NCI-H524 treated with DMSO at 0.1 percent for 48 hours (cell line): ENCODE data around the gene CCL4L2.
"Not testable (repeated sequence)": the region's sequence is repeated elsewhere in the genome, so short reads cannot be mapped to it uniquely, and the experiment has no call there.

Experiments used
- DNase-seq: peaks from one replicate; lab custom pipeline; 2025; lab: John Stamatoyannopoulos, UW

The CCL4L2 gene

DNA sequence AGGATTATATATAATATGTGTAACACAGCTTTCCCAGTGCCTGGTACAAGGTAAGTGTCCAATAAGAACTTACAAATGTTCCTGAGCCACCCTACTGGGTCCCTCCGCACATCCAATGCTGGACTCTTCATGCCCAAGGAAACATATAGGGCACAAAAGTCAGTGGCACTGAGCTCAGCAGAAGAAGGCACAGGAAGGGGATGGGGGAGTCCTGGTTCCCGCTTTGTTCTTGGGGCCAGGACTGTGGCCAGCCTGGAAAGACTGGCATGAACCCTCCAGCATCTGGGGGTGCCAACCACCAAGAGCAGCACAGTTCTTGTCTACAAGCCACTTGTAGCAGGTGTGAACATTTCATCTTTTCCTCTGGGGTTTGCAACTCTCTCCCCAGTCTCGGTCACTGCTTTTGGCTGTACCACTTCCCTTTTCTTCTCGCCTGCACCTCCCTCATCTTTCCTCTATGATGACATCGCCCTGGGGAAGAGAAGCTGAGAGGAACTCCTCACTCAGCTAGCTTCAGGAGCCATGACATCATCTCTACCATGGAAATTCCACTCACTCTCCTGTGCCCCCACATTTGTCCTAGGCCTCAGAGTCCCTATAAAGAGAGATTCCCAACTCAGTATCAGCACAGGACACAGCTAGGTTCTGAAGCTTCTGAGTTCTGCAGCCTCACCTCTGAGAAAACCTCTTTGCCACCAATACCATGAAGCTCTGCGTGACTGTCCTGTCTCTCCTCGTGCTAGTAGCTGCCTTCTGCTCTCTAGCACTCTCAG, at the start of gene CCL4L2:
TSS of gene CCL4L2 (plus strand) at position 625 of the 773 bp plus-strand sequence.
- DNase-seq = not testable (repeated sequence)

DNA sequence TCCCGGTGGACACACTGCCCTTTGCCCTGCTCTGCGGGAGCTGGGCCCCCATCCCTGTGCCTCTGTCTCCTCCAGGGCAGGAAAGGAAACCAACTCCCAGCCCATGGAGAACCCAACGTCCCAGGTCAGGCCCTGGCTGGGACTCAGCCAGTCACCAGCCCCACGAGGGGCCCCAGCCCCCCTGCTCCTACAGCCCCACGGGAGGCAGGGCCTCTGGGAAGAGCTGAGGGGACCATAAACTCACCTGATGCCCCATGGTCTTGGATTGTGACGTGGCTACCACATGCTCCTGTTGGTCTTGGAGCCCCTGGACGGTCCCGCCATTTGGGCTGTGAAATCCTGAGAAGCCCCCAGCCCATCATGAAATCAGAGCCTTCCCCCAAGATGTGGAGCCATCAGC, 42.0 kb upstream of the CCL4L2 start:
- not testable (repeated sequence) for DNase-seq

DNA sequence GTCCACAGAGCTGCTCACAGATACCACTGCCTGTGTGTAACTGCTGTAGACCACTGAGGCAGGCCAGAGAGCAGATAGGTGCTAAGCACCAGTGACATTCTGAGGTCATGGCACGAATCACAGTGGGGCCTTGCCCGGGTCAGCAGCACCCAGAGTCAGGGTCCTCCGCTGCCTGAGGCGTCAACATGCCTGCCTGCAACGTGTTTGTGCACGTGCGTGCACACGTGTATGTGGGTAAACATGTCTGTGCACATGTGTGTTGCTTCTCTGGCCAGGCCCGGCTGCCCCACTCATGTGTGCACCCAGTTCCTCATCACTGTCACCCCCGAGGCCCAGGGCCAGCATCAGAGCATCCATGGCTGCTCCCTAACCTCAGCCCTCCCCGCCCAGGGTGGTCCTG, 34.3 kb upstream of the CCL4L2 start, which contains the start of gene TBC1D3B:
TSS of gene TBC1D3B (minus strand) at position 101 of the 400 bp plus-strand sequence. CDS start 1,586 bp downstream, outside the sequence.
- not testable (repeated sequence) for DNase-seq

DNA sequence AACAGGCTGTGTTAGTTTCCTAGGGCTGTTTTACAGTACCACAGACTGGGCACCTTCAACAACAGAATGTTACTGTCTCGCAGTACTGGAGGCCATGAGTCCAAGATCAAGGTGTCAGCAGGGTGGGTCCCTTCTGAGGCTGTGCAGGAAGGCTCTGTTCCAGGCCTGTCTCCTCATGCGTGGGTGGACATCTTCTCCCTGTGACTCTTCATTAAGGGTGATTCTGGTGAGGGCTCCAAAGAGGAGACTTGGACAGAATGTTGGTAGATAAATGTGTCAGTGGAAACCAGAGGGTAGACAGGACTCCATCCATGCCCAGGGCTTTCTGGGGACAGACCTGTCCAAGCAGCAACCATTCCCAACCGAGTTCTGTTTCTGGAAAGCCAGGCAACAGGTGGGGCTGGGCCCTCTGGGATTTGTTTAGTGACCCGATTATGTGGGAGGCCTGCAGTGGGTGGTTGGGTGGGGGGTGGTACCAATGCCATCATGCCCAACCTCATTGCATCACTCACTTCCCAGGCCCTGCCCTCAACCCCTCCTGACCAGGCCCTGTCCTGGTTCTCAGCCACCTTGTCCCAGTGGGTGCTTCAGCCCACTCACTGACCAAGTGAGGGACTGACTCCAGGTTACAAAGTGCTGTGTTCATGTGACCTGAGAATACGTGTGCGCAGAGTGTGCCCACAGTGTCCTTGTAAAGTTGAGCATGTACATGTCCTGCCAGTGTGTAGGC, 29.3 kb upstream of the CCL4L2 start:
- not testable (repeated sequence) for DNase-seq

DNA sequence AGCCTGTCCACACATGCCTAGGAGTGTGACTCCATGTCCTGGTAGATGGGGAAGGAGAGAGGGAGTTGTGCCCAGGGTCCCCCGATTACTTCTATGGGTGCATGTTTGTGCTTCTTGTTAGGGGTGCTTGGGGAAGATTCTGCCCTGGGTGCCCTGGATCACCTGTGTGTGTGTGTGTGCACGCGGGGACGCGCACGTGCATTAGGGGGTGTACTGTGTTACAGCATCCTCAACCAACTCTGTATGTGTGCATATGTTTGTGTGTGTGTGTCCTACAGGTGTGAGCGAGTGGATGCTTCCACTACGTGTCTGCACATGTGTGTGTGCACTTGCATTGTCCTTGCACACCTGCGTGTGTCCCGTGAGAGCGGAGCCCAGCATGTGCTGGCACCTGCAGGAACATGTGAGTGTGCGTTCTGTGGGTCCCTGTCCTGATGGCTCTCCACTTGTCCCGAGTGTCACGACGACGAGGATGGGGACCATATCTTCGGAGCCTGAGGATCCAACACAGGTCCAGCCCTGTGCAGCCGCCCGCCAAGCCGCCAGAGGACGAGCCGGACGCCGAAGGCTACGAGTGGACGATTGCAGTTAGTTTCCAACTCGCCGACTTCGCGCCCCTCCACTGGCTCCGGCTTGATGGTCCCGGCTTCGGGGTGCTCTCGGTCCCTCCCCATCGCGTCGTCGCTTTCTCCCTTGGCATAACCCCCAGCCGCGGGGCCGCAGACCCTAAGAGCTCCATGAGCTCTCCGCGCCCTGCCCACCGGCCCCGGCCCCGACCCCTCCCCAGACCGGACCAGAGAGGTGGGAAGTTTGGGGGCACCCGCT, 28.5 kb upstream of the CCL4L2 start:
- DNase-seq = no peak

DNA sequence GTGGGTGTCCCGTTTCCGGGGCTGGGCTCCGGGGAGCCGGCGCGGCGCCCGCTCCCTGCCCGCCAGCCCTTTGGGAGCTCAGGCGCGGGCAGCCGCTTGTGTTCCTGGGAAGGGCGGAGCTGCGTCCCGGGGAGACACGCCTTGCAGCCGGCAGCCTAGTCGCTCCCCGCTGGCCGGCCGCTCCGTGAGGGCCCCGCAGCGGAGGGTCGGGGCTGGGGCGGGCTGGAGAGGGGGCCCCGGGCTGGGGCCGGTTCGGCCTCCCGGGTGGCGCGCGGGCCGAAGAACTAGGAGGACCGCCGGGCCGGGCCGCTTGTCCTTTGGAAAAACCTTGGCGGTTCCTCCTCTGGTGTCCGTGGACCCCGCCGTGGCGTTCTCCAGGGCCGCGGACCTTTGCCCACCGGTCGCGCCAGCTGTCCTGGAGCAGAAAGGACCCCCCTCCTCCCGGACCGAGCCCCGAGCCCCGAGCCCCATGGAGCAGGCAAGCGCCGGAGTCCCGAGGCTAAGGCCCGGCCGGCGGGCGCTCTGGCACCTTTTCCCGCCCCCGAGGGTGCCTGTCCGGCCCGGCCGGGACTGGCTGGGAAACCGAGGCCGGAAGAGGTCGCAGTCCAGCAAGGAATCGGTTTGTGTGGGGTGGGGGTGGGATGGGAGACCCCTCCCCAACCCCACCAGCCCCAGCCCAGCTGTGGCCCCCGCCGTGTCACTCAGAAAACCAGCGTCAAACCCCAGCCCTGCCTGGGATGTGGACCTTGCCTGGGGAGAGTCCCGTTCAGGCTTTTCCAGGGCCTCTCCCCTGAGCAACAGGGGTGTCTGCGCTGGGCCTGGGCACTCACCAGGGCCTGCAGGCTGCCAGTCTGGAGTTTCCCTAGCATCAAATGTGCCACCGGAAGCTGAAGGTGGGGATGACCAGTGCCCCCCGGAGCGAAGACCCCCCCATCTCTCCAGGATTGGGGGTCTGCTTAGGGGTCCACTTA, 27.6 kb upstream of the CCL4L2 start:
- no peak for DNase-seq

DNA sequence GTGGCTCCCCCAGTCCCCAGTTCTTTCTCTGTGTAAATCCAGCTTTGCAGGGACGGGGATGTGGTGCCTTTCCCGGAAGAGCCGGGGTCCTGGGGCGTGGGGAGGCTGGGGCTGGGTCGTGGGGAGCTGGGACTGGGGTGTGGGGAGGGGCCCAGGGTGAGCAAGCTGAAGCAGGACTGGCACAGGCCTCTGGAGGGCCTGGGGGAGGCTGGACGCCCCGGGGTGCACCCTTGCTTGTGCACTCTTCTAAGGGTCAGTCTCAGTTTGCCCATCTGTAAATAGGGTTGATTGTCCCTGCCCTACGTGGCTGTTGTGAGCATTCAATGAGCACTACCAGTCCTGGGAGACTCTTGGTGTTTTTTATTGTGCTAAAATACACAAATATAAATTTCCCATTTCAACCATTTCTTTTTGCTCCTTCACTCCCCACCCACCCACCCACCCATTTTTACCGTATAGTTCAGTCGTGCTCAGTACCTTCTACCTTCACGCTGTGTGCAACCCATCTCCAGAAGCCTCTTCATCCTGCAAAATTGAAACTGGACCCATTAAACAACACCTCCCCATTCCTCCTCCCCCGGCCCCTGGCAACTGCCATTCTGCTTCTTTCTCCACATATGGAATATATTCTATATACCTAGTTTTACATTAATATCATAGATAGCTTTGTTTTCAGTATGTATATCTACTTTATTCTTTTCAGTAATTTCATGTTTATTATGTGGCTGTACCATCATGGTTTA, 26.7 kb upstream of the CCL4L2 start:
- no peak for DNase-seq

DNA sequence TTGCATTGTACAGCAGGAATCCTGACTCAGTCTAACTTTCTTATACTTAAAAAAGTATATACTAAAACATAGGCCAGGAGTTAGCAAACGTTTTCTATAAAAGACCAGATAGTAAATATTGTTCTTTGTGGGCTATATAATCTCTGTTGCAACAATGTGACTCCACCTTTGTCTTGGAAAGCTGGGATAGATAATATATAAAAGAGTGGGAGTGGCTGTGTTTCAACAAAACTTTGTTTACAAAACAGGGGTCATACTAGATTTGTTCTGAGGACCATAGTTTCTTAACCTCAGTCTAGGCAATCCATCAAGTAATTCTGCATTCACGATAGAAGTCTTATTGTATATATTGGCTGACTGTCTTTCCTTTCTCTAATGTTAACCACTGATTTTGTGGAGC, 25.4 kb upstream of the CCL4L2 start:
- DNase-seq = no peak

DNA sequence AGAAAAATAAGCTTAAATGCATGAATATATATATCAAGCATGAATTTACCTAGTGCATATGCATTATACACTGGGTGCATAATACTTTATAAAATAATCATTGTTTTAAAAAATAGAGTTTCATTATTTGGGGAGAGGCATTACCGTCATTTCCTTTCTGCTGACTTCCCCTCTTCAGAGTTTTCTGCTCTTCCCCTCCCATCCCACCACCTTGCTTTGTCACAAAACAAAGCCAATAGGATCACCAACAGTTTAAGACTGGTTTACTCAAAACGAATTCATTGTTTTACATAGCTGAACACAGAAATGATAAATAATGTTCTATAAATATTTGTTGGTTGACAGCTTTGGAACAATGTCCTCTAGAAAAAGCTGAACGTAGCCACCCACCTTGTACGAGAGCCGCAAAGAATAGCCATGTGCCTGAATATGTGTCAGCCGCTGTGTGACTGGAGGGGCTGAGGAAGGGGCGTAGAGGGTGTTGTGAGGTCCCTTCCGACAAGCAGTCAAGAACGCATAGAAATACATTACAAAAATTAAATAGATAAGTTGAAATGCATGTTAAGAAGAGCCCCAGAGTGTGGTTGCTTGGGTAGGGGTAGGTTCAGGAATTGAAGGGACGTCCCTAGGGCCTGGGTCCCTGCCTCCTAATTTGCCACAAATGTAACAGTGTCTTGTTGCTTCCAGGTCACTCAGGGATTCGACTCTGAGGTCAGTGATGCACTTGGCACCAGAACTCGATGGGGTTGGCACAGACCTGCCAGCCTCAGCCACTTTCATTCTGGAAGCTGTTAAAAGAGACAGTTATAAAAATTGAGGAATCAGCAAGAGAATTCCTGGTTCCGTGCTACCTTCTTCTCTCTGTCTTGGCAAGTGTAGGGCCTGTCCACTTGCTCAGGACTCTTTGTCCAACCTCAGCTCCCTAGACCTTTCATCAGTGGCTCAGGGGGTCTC, 23.8 kb upstream of the CCL4L2 start:
- not testable (repeated sequence) for DNase-seq

DNA sequence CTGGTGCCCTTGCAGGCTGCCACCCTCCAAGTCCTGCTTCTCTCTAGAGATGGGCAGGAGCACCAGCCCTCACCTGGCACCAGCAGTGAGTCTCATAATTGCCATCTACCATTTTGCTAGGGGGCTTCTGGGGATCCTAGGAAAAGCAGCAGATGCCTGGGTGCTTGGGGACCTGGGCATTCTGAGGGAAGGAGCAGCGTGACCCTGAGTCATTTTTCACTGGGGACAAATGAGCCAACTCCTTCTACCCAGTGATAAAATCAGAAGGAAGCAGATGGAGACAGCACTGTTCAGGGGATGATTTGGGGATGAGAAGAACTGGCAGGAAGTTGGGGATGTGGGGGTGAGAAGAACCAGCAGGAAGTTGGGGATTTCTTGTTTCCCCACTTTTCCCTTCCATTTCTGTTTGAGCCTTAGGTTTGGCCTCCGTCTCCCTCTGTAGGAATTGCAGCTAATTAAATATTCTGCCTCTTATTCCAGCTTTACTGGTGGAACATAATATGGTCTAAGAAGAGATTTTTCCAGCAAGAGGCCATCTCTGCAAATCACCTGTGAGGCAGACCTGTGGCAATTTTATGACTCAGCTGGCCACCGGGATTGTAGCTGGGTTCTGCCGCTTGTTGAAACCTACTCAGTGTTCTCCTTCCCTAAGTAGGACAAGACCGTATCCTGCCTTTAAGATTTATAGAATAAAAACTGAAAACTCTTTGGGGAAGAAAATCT, 22.8 kb upstream of the CCL4L2 start:
- not testable (repeated sequence) for DNase-seq

DNA sequence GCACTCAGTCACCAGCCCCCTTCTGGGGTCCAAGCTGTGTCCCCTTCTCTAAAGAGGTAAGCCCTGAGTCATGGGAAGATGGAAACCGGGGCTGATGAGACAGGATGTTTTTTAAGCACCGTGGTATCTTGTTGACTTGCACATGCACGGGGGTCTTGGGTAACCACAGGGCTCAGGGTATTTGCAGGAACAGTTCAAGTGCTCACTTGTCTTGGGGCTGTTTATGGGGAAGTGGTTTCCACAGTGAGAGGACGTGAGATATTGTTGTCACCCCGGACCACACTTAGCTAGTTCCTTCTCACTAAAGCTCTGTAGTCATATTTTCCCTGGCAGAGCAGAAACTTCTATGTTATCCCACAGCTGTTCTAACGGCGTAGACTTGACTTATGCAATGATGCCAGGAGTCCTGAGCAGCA, 22.0 kb upstream of the CCL4L2 start:
- no peak for DNase-seq

DNA sequence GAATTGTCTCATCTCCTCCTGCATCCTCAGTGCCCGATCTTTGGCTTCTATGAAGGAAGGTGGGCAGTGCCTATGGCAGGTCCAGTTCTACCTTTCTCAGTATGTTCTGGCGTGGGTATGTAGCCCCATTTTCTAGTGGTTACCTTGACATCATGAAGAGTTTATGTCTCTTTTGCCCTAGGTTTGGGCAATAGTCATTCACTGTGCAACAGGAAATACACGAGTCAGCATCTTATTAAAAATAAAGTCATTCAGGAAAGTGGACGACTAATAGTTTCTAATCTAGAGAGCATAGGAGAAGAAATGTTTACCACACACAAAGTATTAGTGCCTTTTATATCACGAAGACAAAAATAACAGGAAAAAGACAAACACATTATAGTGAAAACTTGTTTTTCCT, 20.9 kb upstream of the CCL4L2 start:
- not testable (repeated sequence) for DNase-seq

DNA sequence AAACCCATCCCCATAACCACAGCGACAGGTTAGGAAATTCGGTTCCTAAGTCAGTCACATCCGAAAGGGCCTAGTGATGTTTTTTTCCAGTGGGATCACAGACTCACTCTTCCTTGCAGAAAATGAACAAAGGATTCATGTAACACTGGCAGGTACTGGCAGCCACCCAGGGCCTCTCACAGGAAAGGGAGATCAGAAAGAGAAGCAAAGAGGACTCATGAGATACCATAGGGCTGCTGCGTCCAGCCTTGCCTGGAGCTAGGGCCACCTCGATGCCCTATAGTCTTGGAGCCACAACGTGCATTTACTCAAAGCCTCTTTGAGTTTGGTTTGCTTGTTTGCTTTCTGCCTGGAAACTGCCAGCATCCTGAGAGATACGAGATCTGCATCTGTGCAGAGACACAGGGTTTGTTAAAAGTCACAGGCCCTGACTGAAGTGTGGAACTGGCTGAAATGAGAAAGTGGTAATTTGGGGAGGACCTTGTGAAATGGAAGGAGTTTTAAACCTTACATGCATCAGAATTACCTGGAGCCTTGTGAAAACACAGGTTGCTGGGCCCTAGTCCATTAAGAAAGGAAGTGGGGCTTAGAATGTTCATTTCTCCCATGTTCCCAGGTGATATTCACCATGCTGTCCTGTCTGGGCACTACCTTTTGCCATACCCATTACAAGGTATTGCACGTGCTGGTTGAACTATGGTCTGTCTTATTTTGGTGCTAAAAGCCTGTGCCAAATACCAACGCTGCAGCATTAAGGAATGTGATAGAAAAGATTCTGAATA, 20.1 kb upstream of the CCL4L2 start:
- not testable (repeated sequence) for DNase-seq

DNA sequence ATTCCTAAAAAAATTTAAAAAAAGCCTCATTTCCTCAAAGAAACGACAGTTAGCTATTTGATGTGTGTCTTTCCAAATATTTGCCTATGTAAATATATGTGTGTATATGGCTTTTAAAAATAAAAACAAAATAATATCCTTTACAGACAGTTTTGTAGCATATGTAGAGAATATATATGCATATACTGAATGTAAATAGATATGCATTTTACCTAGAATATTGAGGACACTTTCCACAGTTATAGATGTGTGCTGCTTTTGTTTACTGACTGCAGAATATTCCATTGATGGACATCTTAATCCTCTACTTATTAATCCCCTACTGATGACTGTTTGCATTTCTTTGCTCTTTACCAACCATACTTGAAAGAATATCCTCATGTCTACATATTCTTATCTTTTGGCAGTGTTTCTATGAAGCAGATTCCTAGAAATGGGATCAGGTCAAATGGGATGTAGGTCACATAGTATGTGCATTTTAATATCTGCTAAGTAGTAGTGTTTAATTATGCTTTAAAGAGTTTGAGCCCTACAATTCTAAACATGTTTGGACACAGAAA, 17.6 kb upstream of the CCL4L2 start:
- DNase-seq = no peak

DNA sequence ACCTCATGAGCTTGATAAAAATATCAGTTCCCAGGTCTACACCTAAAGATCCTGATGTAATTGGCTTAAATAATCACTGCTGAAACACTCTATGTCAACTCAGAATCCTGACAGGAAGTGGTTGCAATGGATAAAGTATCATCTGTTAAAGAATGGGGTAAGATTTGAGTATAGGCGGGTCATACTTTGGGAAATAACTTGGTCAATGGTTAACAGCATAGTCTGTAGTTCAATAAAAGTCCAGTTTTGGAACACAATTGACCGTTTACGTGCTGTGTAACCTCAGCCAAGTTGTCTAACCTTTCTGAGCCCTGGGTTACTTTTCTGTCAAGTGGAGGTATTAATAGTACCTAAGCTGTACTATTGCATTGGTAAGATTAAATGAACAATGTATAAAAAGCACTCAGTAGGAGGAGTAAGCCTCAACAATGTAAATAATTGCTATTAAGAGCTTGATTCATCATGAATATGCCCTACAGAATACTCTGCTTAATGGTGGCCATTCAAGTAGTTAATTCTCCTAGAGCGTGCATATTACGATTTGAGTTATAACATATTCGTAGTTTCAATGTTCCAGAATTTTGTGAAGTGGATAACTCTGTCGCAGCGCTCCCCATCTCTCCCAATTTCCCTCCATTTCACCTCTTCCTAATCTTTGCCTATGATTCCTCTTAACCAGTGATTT, 16.6 kb upstream of the CCL4L2 start:
- not testable (repeated sequence) for DNase-seq

DNA sequence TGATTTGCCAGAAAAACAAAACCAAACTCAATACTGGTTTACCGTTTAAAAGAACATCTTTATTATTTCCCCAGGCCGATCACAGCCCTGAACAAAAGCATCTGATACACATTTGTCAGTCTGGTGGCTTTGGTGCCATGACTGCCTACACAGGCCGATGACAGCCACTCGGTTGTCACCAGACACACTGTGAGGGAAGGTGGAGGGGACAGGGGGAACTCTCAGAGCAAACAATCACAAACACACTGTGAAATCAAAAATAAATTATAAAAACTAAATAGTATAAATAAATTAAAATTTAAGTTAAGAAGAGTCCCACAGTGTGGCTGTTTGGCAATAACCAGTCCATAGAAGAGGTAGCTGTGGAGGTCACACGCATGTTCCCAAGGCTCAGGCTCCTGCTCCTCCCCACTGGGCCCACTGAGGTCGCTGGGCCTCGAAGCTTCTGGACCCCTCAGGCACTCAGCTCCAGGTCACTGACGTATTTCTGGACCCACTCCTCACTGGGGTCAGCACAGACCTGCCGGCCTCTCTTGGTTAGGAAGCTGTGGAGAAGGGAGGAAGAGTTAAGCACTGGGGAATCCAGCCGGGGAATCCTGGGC, 15.9 kb upstream of the CCL4L2 start:
- not testable (repeated sequence) for DNase-seq
